Hematopoietic multipotent progenitor cell (in vitro differentiated cells): ENCODE data around the gene RPL10. TPM values are rescaled to one million over a fixed set of nuclear protein-coding genes. Genes with fewer than 3 reads are reported as not detected.
A peak's percentile ranks its signal among the peaks of the same experiment; 100 is the strongest.

Source experiments
- DNase-seq, 3 donors: peaks; one replicate each; pipeline ENCODE4 v3.0.0-alpha.2; 2011 to 2015; ENCODE audit warnings: low read depth in 2 of 3, low spot score in 2 of 3
- total RNA-seq: library from RNA; depleted of rRNA; stranded (reverse); fragments of >200 nt; gene quantifications from one replicate; pipeline ENCODE4 v1.2.3, GENCODE V29; 2012

RPL10 gene
- total RNA-seq, 1 donor = 7,558 TPM

GRCh38 chrX:154428176-154429171 lies 30.3 kb downstream of the RPL10 start, which contains the start of gene ATP6AP1:
Gene ATP6AP1 (plus strand): TSS chrX:154428677. CDS start chrX:154428693, 16 bp downstream.
- DNase-seq = peak; percentile 54 to 91 (median 86)

- no peak for DNase-seq
Observed at GRCh38 chrX:154429711-154430110, 31.5 kb downstream of the RPL10 start.

GRCh38 chrX:154430479-154430878 lies 32.3 kb downstream of the RPL10 start:
- peak in 1 of 3 donors; percentile 21 for DNase-seq

- DNase-seq = no peak
Observed at GRCh38 chrX:154430916-154431315, 32.7 kb downstream of the RPL10 start.

GRCh38 chrX:154431341-154431740 lies 33.2 kb downstream of the RPL10 start:
- peak in 1 of 3 donors; percentile 12 for DNase-seq

- no peak for DNase-seq
Observed at GRCh38 chrX:154432210-154432609, 34.0 kb downstream of the RPL10 start.

- no peak for DNase-seq
Observed at GRCh38 chrX:154433605-154434004, 35.4 kb downstream of the RPL10 start.

GRCh38 chrX:154434394-154435168 lies 36.4 kb downstream of the RPL10 start:
- no peak for DNase-seq

- DNase-seq = no peak
Observed at GRCh38 chrX:154435171-154435733, 37.1 kb downstream of the RPL10 start.

- peak in 2 of 3 donors; percentile 43 to 44 for DNase-seq
Observed at GRCh38 chrX:154436374-154436982, 38.3 kb downstream of the RPL10 start.

GRCh38 chrX:154436983-154437752 lies 39.0 kb downstream of the RPL10 start, which contains the start of gene GDI1:
Gene GDI1 (plus strand): TSS chrX:154437154. CDS start chrX:154437255, 101 bp downstream.
- DNase-seq = peak in 2 of 3 donors; percentile 46 to 55

- no peak for DNase-seq
Observed at GRCh38 chrX:154437971-154438893, 40.1 kb downstream of the RPL10 start.

- no peak for DNase-seq
Observed at GRCh38 chrX:154439841-154440240, 41.7 kb downstream of the RPL10 start.

GRCh38 chrX:154440623-154441357 lies 42.6 kb downstream of the RPL10 start:
- DNase-seq = no peak

- DNase-seq = no peak
Observed at GRCh38 chrX:154441564-154441963, 43.4 kb downstream of the RPL10 start.

GRCh38 chrX:154441984-154442707 lies 44.0 kb downstream of the RPL10 start:
- no peak for DNase-seq

GRCh38 chrX:154443479-154443910 lies 45.3 kb downstream of the RPL10 start:
- DNase-seq = peak in 1 of 3 donors; percentile 6
